Neural cell (in vitro differentiated cells): ENCODE measurements around the gene HEATR3.

Experiments used
- EP300 ChIP-seq: fragments of 450-650 bp; conservative IDR thresholded peaks from 2 replicates; pipeline ENCODE4 v1.6.1; 2014; ENCODE audit warnings: antibody characterized with exemption, mild to moderate bottlenecking, moderate library complexity; ENCODE audit not compliant: poor library complexity, severe bottlenecking
- EZH2 ChIP-seq: fragments of 200-600, 300-800 bp; shearing (Covaris generic), sonication (generic); IDR thresholded peaks from 2 replicates; pipeline ENCODE4 v1.6.1; 2014; ENCODE audit warnings: antibody characterized with exemption, low read length, borderline replicate concordance, mild to moderate bottlenecking; ENCODE audit not compliant: insufficient read depth, poor library complexity, severe bottlenecking
- POLR2AphosphoS5 ChIP-seq: IDR thresholded peaks from 2 replicates; pipeline ENCODE4 v1.6.1; 2012
- TAF1 ChIP-seq: IDR thresholded peaks from 2 replicates; pipeline ENCODE4 v1.6.1; 2012; ENCODE audit warnings: low read depth
- TF ChIP-seq, protein P1 (sequence below): fragments of 450-650 bp; IDR thresholded peaks from 2 replicates; pipeline ENCODE4 v1.5.1; 2014; ENCODE audit warnings: antibody characterized with exemption, mild to moderate bottlenecking, moderate library complexity; ENCODE audit not compliant: poor library complexity, severe bottlenecking

DNA sequence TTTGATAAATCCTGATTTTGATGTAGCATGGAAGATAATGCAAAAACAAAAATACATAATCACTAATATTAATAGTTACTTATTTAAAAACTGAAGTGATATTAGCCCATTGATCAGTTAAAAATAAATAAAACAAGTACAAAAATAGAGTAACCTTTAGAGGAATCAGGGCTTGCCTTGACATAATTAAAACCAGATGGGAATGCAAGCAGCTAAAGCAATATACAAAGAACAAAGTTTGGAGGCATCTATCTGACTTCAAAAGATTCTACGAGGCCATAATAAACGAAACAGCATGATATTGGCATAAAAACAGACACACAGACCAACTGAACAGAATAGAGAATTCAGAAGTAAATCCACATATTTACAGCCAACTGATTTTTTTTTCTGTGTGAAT is 15.0 kb upstream of the HEATR3 start:
- TF ChIP-seq, protein P1, sequence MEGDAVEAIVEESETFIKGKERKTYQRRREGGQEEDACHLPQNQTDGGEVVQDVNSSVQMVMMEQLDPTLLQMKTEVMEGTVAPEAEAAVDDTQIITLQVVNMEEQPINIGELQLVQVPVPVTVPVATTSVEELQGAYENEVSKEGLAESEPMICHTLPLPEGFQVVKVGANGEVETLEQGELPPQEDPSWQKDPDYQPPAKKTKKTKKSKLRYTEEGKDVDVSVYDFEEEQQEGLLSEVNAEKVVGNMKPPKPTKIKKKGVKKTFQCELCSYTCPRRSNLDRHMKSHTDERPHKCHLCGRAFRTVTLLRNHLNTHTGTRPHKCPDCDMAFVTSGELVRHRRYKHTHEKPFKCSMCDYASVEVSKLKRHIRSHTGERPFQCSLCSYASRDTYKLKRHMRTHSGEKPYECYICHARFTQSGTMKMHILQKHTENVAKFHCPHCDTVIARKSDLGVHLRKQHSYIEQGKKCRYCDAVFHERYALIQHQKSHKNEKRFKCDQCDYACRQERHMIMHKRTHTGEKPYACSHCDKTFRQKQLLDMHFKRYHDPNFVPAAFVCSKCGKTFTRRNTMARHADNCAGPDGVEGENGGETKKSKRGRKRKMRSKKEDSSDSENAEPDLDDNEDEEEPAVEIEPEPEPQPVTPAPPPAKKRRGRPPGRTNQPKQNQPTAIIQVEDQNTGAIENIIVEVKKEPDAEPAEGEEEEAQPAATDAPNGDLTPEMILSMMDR: no peak
- TF ChIP-seq TAF1: no peak
- TF ChIP-seq POLR2AphosphoS5: no peak
- no peak for TF ChIP-seq EZH2
- TF ChIP-seq EP300: no peak
